Measurements from ENCODE around the gene HTR1E. TPM values are rescaled to one million over a fixed set of nuclear protein-coding genes. Genes with fewer than 3 reads are reported as not detected.
"Not testable (repeated sequence)": the region's sequence is repeated elsewhere in the genome, so short reads cannot be mapped to it uniquely, and the experiment has no call there.

HTR1E gene
- total RNA-seq, 2 donors from 2014 or later = not detected

DNA sequence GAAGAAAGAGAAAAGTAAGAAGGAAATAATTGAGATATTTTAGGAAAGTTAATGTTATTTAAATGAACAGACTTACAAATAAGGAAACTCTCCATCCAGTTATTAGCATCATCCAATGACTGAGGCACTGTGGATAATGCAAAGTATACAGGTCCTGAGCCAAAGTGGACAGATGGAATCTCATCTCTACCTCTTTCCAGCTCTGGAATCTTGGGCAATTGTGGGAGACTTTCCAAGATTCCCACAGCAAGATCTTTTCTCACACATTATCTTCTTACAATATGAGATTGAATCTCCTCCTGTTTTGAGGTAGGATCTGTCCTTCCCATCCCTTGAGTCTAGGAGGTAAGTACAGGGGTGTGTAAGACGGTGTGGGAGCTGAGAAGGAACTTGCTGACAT, 28.9 kb downstream of the HTR1E start:
- intact Hi-C loops (cut with DNase I, micrococcal nuclease) = no loop called here
- ATAC-seq (no peak), DNase-seq (no peak)

GRCh38 chr6:86969573-86969972, 32.2 kb downstream of the HTR1E start:
- no peak for ATAC-seq
- no peak for DNase-seq
- intact Hi-C loops (cut with DNase I, micrococcal nuclease) = no loop called here

GRCh38 chr6:86973088-86973487, 35.8 kb downstream of the HTR1E start:
- intact Hi-C loops (cut with DNase I, micrococcal nuclease) = no loop called here
- DNase-seq (no peak), ATAC-seq (no peak)

DNA sequence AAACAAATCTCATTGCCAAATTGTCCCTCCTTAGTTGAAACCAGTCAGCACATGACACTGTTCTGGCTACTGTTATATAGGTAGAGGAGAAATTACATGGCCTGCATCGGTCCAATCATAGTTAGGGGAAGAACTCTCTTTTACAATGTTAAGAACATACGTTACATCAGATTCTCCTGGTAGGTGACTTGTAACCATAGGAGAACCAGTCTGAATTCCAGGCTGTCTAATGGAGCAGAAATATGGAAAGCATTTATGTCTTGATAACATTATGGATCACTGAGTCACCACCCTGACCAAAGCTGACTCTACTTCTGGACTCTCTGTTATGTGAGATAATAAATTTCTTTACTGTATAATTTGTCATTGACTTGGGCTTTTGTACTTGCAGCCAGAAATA, 40.9 kb downstream of the HTR1E start:
- DNase-seq (no peak), ATAC-seq (no peak)
- intact Hi-C loops (cut with DNase I, micrococcal nuclease) = no loop called here

GRCh38 chr6:87001494-87001893, 64.2 kb downstream of the HTR1E start:
- ATAC-seq (no peak), DNase-seq (no peak)
- intact Hi-C loops (cut with DNase I, micrococcal nuclease) = no loop called here

DNA sequence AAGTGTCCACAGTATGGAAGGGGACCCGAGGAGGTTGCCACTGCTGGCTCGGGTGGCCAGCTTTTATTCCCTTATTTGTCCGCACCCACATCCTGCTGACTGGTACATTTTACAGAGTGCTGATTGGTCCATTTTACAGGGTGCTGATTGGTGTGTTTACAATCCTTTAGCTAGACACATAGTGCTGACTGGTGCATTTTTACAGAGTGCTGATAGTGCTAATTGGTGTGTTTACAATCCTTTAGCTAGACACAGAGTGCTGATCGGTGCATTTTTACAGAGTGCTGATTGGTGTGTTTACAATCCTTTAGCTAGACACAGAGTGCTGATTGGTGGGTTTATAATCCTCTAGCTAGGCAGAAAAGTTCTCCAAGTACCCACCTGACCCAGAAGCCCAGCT, 65.1 kb downstream of the HTR1E start:
- DNase-seq; ATAC-seq; intact Hi-C loops (cut with DNase I, micrococcal nuclease): not testable (repeated sequence)

- ATAC-seq; intact Hi-C loops (cut with DNase I, micrococcal nuclease); DNase-seq: not testable (repeated sequence)
Measured at GRCh38 chr6:87006541-87006940, 69.2 kb downstream of the HTR1E start.

- intact Hi-C loops (cut with DNase I, micrococcal nuclease); ATAC-seq; DNase-seq: not testable (repeated sequence)
Measured at GRCh38 chr6:87009581-87009980, 72.3 kb downstream of the HTR1E start.

DNA sequence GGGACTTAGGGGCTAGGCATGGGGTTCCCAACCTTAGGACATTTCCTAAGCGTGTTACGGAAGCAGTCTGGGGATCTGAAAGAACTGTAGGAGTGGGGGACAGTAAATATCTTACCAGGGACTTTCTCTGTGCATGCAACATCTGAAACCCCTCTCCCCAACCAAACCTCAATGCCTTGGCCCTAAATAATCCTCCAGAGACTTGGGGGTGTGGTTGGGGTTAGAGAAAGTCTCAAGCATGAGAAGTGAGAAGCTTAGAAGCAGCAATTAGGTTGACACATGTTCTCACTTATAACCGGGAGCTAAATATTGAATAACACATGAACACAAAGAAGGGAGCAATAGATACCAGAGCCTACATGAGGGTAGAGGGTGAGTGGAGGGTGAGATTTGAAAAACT, 74.7 kb downstream of the HTR1E start:
- intact Hi-C loops (cut with DNase I, micrococcal nuclease) = no loop called here
- DNase-seq = no peak
- no peak for ATAC-seq

DNA sequence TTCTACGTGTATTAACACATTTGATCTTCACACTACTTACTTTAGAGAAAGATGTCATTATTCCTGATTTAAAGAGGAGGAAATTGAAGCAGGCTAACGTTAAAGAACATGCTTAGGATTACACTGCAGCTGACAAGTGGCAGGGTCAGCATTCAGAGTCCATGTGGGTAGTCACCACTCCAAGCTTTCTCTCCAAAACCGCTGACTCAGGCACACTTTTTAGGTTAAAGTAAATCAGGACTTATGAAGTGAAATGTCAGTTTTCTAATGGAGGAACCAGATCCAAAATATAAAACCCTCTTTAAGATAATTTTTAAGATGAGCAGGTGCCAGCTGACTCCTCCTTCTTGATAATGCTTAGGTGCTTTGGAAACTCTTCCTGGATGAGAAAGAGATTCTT, 75.4 kb downstream of the HTR1E start:
- intact Hi-C loops (cut with DNase I, micrococcal nuclease) = no loop called here
- ATAC-seq (no peak), DNase-seq (no peak)

DNA sequence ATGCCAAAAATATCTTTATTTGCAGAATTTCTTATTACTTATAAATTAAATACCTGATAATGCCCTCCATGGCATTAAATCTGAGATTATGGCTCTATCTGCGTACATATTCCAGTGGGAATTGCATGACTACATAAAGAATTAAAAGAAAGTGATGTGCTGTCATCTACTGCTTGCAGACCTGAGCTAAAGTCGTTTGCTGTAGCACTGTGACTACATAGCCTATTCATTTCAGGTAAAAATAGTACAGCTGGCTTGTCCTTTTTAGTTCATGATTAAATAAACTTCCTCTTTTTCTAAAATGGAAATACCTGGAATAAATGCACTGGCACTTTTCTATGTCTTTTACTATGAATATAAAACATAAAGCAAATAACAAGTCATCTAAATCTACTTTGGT, 79.4 kb downstream of the HTR1E start:
- no peak for ATAC-seq
- intact Hi-C loops (cut with DNase I, micrococcal nuclease) = no loop called here
- no peak for DNase-seq

DNA sequence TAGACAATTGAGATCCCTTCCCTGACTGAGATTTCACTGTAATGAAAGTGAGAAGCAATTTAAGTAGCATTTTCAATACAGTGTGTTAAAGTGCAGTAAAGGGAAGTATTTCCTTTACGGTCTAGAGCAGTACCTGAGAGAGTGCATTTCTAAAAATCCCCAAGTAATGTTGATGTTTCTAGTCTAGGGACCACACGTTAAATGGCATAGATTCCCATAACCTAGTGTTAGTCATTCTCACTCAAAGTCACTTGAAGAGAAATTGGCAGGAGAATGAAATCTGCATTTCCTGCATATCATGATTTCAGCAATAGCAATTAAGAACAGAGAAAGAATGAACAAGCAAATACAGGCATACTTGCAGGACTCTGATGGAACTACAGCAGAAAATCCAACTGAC, 89.7 kb downstream of the HTR1E start:
- DNase-seq = no peak
- intact Hi-C loops (cut with DNase I, micrococcal nuclease) = no loop called here
- ATAC-seq = no peak

GRCh38 chr6:87029711-87030314, 92.5 kb downstream of the HTR1E start:
- DNase-seq (no peak), ATAC-seq (no peak)
- intact Hi-C loops (cut with DNase I, micrococcal nuclease) = no loop called here

- ATAC-seq (no peak), DNase-seq (no peak)
- intact Hi-C loops (cut with DNase I, micrococcal nuclease) = no loop called here
Measured at GRCh38 chr6:87040729-87041128, 103.4 kb downstream of the HTR1E start.

DNA sequence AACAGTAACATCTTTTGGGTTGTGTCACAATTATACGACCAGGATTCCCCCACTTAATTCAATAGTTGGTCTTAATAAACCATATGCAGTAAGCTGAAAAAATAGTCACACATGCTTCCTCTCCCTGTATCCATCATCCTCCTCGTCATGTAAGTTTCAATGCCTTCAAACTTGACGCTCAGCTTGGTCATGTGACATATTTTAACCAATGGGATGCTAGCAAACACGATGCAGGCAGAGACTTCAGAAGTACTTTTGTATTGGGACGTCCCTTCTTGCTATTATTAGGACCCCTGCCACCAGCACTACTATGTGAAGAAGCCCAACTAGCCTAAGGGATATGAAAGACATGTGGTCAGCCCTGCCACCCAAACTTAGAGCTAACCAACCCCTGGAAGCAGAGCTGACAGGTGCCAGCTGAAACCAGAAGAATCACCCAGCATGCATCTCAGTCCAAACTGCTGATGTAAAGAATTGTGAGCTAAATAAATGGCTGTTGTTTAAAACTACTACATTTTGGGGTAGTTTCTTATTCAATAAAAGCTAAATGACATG, 108.3 kb downstream of the HTR1E start:
- ATAC-seq = no peak
- intact Hi-C loops (cut with DNase I, micrococcal nuclease) = no loop called here
- no peak for DNase-seq

DNA sequence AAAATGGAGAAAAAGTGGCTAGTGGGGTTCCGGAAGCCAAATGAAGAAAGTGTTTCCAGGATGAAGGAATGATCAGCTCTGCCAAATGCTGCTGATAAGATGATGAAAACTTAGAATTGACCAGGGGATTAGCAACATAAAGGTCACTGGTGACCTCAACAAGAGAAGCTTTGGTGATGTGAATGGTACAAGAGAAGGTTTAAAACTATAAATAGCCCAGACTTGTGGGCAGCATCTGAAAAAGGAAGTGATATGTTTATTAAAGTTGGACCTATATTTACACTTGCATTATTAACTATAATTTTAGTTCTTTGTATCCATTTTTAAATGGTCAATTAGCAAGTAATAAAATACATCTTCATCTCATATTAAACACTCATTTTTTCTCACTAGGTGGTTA, 112.5 kb downstream of the HTR1E start:
- intact Hi-C loops (cut with DNase I, micrococcal nuclease) = no loop called here
- no peak for DNase-seq
- no peak for ATAC-seq

DNA sequence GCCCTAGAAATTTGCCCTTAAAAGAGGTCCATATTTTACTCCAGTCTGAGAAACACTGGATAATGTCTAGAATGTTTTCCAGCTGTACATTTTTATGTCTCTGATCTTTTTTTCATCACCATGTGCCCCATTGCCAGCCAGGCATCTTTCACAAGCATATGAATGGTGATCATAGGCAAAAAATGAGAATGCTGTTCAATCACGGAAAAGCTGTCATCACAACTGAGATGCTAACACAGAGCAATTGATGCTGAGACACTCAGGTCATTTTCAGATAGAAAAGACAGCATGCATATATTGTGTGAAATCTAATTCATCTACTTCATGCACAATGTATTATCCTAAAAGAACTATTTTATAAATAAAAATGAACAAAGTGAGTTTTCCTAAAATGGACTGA, 116.0 kb downstream of the HTR1E start:
- intact Hi-C loops (cut with DNase I, micrococcal nuclease) = no loop called here
- no peak for ATAC-seq
- no peak for DNase-seq

DNA sequence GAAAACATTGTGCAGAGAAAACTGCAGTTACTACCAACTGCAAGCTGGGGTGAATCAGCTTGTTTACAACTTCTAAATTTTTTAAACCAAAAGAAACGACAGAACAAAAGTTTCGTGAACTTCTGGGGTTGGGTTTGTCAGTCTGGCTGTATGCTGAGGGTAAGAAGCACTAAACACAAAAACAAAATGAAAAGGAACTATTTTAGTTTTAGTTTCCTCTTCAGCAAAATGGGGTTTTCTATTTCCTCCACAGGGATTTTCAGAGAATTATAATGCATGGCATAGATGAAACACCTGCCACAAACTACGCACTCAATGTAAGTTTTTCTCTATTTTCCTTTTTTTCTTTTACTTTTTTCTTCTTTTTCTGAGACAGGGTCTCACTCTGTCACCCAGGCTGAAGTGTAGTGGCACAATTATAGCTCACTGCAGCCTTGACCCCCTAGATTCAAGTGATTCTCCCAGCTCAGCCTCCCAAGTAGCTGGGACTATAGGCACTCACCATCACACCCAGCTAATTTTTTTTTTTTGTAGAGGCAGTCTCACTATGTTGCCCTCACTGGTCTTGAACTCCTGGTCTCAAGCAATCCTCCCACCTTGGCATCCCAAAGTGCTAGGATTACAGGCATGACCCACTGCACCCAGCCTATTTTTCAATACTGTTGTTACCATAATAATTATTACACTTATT, 117.0 kb downstream of the HTR1E start:
- intact Hi-C loops (cut with DNase I, micrococcal nuclease) = no loop called here
- ATAC-seq = no peak
- DNase-seq = no peak

DNA sequence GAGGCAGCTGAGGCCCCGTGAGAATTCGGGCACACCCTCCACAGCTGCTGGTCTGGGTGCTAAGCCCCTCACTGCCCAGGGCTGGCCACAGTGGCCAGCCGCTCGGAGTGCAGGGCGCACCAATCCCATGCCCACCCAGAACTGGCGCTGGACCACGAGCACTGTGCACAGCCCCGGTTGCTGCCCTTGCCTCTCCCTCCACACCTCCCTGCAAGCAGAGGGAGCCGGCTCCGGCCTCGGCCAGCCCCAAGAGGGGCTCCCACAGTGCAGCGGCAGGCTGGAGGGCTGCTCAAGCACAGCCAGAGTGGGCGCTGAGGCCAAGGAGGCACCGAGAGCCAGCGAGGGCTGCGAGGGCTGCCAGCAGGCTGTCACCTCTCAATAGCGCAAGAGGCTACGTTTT, 122.6 kb downstream of the HTR1E start:
- ATAC-seq (no peak), DNase-seq (no peak)
- intact Hi-C loops (cut with DNase I, micrococcal nuclease) = no loop called here

DNA sequence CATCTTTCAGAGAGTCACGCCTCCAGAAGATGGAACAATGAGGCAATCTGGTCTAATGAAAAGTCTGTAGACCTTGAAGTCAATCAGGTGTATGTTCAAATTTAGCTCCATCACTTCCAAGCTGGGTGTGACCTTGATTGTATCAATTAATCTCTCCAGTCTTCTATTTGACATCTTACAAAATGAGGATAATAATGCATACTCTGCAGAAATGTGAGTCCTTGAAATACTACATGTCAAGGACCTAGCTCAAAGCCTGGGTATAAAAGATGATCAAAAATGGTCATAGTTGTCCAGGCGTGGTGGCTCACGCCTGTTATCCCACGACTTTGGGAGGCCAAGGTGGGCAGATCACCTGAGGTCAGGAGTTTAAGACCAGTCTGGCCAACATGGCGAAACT, 127.8 kb downstream of the HTR1E start:
- ATAC-seq (no peak), DNase-seq (no peak)
- intact Hi-C loops (cut with DNase I, micrococcal nuclease) = no loop called here
